Ramos (cell line): ENCODE results near the gene CNTN6.

Source experiments
- in situ Hi-C: fragments of 300-500 bp; cut with MboI; formaldehyde crosslinking; loops from one replicate; pipeline ENCODE4 v1.14.3; 2022; ENCODE audit warnings: low sequenced_read_pairs; ENCODE audit not compliant: unreplicated experiment

The CNTN6 gene

GRCh38 chr3:1269808-1270207 is 177.0 kb downstream of the CNTN6 start:
- in situ Hi-C loops, result no loop called here

DNA sequence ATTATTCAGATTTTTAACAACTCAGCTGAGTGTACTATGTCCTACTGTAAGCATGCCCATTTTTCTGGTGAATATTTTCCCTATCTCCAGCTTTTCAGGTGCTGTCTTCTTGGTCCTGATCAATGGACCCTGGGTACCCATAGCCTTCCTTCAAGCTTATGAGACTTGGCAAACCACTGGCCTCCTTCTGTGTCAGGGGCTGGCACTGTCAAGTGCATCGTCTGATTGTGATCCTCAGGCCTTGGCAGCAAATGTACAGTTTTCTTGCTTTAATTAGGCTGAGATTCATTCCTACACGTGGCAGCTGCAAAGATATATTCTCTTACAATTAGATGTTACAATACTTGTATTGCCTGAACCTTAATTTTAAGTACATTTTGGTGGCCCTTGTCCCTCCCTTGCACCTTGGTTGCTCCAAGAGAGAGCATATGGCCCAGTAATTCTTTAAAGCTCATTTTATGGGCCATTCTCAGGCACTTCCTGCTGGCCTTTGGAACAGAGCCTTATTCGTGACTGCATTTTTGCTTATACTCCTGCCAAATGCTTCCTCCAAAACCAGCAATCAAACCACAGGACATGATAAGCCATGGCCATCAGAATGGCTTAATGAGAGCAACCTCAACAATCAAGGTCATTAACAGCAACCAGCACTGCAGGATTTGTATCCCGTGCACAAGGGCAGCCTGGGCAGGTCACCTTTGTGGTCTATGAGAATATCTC is 179.9 kb downstream of the CNTN6 start:
- in situ Hi-C loops, result no loop called here

- in situ Hi-C loops, result no loop called here
These were observed 182.7 kb downstream of the CNTN6 start for GRCh38 chr3:1275495-1275894.

DNA sequence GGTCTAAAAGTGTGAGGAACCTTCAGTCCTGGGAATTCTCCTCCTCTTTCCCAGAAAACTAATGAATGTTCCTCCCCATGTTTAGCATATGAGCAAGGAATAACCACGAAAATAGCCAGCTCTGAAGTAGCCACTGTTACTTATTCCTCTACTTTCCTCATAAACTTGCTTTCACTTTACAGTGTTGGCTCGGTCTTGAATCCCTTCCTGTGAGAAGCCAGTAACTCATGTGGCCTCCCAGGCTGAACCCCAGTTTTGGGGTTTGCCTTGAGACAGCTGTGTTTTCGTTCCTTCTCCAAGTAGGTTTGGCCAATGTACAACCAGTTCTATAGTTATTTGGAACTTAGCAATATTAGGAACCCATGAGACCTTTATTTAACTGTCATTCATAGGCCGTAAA is 195.0 kb downstream of the CNTN6 start:
- in situ Hi-C loops, result no loop called here

GRCh38 chr3:1288805-1289494 is 196.1 kb downstream of the CNTN6 start:
- in situ Hi-C loops, result no loop called here

- in situ Hi-C loops, result no loop called here
These were observed 199.8 kb downstream of the CNTN6 start for GRCh38 chr3:1292571-1293071.

DNA sequence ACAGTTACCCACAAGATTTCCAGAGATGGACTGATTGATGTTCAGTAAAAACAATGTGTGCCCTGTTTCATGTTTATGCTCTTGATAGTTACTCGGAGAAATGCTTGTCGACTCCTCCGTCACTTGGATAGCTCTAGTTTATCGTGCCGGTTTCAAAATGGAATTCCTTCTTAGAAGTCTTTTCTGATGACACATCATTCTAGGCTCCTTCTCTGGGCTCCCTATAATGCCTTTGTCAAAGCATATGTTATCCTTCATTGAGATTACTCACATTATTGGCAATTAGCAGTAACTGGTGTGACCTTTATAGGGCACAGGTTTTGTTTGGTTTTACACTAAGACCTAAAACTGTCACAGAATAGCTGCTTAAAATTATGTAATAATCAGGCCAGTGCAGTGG is 201.8 kb downstream of the CNTN6 start:
- in situ Hi-C loops, result no loop called here

GRCh38 chr3:1318296-1319005 is 225.6 kb downstream of the CNTN6 start:
- in situ Hi-C loops, result no loop called here

DNA sequence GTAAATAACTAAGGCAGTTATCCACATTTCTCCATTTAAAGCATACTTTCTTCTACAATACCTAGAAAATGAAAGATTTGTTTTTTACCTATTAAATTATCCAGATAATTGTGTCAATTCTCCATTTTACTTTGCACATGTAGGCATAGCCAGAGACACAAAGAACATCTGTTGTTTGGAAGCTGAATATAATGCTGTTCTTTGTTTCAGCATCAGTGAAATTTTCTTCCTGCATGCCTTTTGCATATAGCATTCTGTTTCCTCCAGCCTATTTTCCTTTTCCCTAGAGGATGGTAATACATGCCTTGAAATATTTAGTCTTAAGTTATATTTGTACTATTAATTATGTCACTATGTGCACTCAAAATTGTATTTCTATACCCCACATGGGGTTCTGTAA is 233.7 kb downstream of the CNTN6 start:
- in situ Hi-C loops, result no loop called here

DNA sequence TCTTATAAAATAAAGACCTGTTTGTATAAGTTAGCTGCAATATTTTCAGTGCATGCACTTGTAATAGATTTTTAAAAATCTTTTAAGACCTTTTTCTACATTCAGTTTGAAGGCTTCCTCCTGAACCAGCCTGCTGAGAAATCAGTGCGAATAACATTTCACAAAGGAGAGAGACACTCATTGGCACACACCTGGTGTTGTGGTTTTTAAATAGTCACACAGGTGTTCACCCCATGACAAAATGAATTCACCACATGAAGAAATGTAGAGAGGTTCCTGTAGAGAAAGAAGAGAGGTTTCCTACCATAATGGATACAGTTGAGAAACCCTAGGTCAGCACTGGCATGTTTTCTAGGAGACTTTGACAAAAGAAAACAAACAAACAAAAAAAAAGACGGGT is 237.3 kb downstream of the CNTN6 start:
- in situ Hi-C loops, result no loop called here

DNA sequence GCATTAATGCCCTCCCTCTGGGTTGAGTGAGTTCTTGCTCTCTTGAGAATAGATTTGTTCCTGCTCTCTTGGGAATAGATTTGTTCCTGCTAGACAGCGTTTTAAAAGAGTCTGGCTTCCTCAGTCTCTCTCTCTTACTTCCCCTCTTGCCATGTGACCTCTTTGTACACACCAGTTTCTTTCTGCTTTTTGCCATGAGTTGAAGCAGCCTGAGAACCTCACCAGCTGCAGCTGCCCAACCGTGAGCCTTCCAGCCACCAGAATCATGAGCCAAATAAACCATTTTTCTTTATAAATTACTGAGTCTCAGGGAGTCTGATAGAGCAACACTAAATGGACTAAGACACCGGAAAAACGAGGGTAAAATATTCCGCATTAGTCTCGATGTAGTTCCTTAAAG is 253.6 kb downstream of the CNTN6 start:
- in situ Hi-C loops, result no loop called here

- in situ Hi-C loops, result no loop called here
These were observed 255.7 kb downstream of the CNTN6 start for GRCh38 chr3:1348547-1348946.

GRCh38 chr3:1350885-1351284 is 258.1 kb downstream of the CNTN6 start:
- in situ Hi-C loops, result no loop called here

- in situ Hi-C loops, result no loop called here
These were observed 262.9 kb downstream of the CNTN6 start for GRCh38 chr3:1355691-1356090.

DNA sequence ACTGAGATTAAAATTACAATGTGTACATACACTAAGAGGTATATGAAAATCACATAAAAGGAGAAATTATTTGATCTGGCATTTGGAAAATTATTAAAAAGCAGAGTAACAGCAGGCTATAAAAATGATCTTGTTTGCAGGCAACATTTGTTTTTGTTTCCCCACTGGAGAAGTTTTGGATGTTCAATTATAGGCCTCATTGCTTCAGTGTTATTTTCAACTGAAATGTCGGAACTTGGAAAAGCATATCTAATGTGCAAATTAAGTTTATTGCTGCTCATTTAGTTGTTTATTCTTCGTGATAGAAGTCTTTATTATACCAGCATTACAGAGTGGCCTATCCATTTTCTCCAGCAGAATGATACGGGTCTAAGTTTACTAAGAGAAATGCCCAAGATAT is 263.3 kb downstream of the CNTN6 start:
- in situ Hi-C loops, result no loop called here

DNA sequence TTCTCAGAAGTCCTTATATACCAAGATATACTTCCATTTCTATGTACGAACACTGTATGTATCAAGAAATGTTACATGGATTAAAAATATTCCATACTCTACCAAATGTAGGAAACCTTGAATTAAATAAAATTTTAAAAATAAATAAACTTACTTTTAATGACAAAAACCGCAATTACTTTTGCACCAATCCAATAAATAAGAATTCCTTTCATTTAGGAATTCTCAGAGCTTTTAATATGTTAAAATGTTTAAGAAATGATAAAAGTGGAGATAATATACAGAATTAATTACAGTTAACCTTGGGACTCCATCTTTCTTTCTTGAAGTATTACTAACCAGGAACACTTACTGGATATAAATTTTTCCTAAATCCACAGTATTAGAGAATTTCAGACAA is 272.7 kb downstream of the CNTN6 start:
- in situ Hi-C loops, result no loop called here

- in situ Hi-C loops, result no loop called here
These were observed 281.6 kb downstream of the CNTN6 start for GRCh38 chr3:1374471-1374870.

GRCh38 chr3:1375145-1375544 is 282.3 kb downstream of the CNTN6 start:
- in situ Hi-C loops, result no loop called here

DNA sequence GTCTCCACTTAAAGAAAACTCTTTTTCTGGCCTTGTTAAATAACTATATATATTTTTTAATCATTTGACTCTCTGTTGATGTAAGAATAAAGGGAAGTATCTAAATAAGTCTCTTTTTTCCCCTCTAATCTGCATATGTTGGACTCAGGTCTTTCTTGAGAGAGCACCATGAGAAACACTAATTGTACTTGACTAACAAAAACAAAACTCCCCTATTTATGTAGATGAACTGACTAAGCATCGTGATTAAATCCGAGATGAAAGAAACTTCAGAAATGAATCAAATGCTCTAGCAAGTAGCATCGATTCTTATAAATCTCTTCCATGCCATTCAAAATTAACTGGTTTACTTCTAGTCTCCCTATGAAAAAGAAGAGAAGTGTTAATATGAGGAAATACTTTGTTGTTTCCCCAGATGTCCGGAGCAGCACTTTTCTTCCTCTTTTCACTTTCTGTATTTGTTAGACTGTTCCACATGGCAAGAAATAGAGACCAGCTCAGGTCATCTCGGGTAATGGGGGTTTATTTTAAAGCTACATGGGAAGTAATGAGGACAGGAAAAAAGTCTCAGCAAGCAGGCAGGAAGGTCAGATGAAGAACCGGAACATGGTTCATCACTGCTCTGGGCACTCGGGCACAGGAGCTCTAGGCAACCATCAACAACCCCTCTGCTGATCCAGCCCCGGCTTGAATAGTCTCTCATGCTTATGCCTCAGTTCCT is 288.3 kb downstream of the CNTN6 start:
- in situ Hi-C loops, result no loop called here

- in situ Hi-C loops, result no loop called here
These were observed 288.8 kb downstream of the CNTN6 start for GRCh38 chr3:1381647-1382036.
